Measurements from ENCODE around the gene APAF1.
A peak's percentile ranks its signal among the peaks of the same experiment; 100 is the strongest.

Gene APAF1

GRCh38 chr12:98709022-98709421 lies 63.9 kb downstream of the APAF1 start:
- DNase-seq (ENCODE audit: insufficient read length) (no peak), FAIRE-seq (no peak)
- TF ChIP-seq POLR2AphosphoS5 (IDR thresholded peaks at IDR 0.05; ENCODE audit: low read depth, low read length) (no peak), POLR2A (IDR thresholded peaks at IDR 0.05; ENCODE audit: low read depth, low read length) (no peak), TAF1 (IDR thresholded peaks at IDR 0.05; ENCODE audit: borderline replicate concordance, low read depth, low read length) (no peak)

GRCh38 chr12:98714426-98714825 lies 69.3 kb downstream of the APAF1 start:
- TF ChIP-seq POLR2A (IDR thresholded peaks at IDR 0.05; ENCODE audit: low read depth, low read length) = no peak
- FAIRE-seq = no peak
- DNase-seq (ENCODE audit: insufficient read length) = no peak

GRCh38 chr12:98719515-98720504 lies 74.7 kb downstream of the APAF1 start:
- FAIRE-seq = no peak

GRCh38 chr12:98721204-98721702 lies 76.2 kb downstream of the APAF1 start:
- DNase-seq (ENCODE audit: insufficient read length) (no peak), FAIRE-seq (no peak)
- TF ChIP-seq POLR2A (IDR thresholded peaks at IDR 0.05; ENCODE audit: low read depth, low read length) (no peak), POLR2AphosphoS5 (IDR thresholded peaks at IDR 0.05; ENCODE audit: low read depth, low read length) (no peak), TAF1 (IDR thresholded peaks at IDR 0.05; ENCODE audit: borderline replicate concordance, low read depth, low read length) (no peak)

More at GRCh38 chr12:98719515-98720504, 74.7 kb downstream of the APAF1 start:
- TF ChIP-seq TAF1 (IDR thresholded peaks at IDR 0.05; ENCODE audit: borderline replicate concordance, low read depth, low read length) = no peak
- TF ChIP-seq POLR2A (IDR thresholded peaks at IDR 0.05; ENCODE audit: low read depth, low read length) = no peak
- TF ChIP-seq POLR2AphosphoS5 (IDR thresholded peaks at IDR 0.05; ENCODE audit: low read depth, low read length) = no peak
- DNase-seq (ENCODE audit: insufficient read length) = no peak

- DNase-seq (ENCODE audit: insufficient read length) = no peak
- TF ChIP-seq POLR2A (IDR thresholded peaks at IDR 0.05; ENCODE audit: low read depth, low read length) (no peak), POLR2AphosphoS5 (IDR thresholded peaks at IDR 0.05; ENCODE audit: low read depth, low read length) (no peak), TAF1 (IDR thresholded peaks at IDR 0.05; ENCODE audit: borderline replicate concordance, low read depth, low read length) (no peak)
- FAIRE-seq = no peak
Observed at GRCh38 chr12:98724384-98725155, 79.5 kb downstream of the APAF1 start.

- peak; percentile 17 for DNase-seq (ENCODE audit: insufficient read length)
- FAIRE-seq = no peak
- TF ChIP-seq TAF1 (IDR thresholded peaks at IDR 0.05; ENCODE audit: borderline replicate concordance, low read depth, low read length) = no peak
- TF ChIP-seq POLR2A (IDR thresholded peaks at IDR 0.05; ENCODE audit: low read depth, low read length) = no peak
- no peak for TF ChIP-seq POLR2AphosphoS5 (IDR thresholded peaks at IDR 0.05; ENCODE audit: low read depth, low read length)
Observed at GRCh38 chr12:98725476-98726247, 80.6 kb downstream of the APAF1 start.

GRCh38 chr12:98727196-98727595 lies 82.1 kb downstream of the APAF1 start:
- DNase-seq (ENCODE audit: insufficient read length) (no peak), FAIRE-seq (no peak)
- TF ChIP-seq POLR2AphosphoS5 (IDR thresholded peaks at IDR 0.05; ENCODE audit: low read depth, low read length) (no peak), POLR2A (IDR thresholded peaks at IDR 0.05; ENCODE audit: low read depth, low read length) (no peak), TAF1 (IDR thresholded peaks at IDR 0.05; ENCODE audit: borderline replicate concordance, low read depth, low read length) (no peak)

- DNase-seq (ENCODE audit: insufficient read length) (no peak), FAIRE-seq (no peak)
- TF ChIP-seq TAF1 (IDR thresholded peaks at IDR 0.05; ENCODE audit: borderline replicate concordance, low read depth, low read length) = no peak
Observed at GRCh38 chr12:98730412-98730811, 85.3 kb downstream of the APAF1 start.

GRCh38 chr12:98733667-98734350 lies 88.7 kb downstream of the APAF1 start:
- FAIRE-seq (no peak), DNase-seq (ENCODE audit: insufficient read length) (no peak)
- no peak for TF ChIP-seq TAF1 (IDR thresholded peaks at IDR 0.05; ENCODE audit: borderline replicate concordance, low read depth, low read length)
- TF ChIP-seq POLR2AphosphoS5 (IDR thresholded peaks at IDR 0.05; ENCODE audit: low read depth, low read length) = no peak
- no peak for TF ChIP-seq POLR2A (IDR thresholded peaks at IDR 0.05; ENCODE audit: low read depth, low read length)

- TF ChIP-seq POLR2A (IDR thresholded peaks at IDR 0.05; ENCODE audit: low read depth, low read length) (no peak), TAF1 (IDR thresholded peaks at IDR 0.05; ENCODE audit: borderline replicate concordance, low read depth, low read length) (no peak), POLR2AphosphoS5 (IDR thresholded peaks at IDR 0.05; ENCODE audit: low read depth, low read length) (no peak)
- DNase-seq (ENCODE audit: insufficient read length) = no peak
- FAIRE-seq = no peak
Observed at GRCh38 chr12:98735821-98736220, 90.7 kb downstream of the APAF1 start.
